GM12872 (cell line): ENCODE measurements around the gene RSL24D1.

Experiments
- TF ChIP-seq, protein P1 (sequence below): IDR thresholded peaks from 3 replicates; pipeline ENCODE4 v1.5.1; 2011; ENCODE audit warnings: low read depth, mild to moderate bottlenecking, low read length, moderate library complexity; ENCODE audit not compliant: insufficient read depth

The RSL24D1 gene

DNA sequence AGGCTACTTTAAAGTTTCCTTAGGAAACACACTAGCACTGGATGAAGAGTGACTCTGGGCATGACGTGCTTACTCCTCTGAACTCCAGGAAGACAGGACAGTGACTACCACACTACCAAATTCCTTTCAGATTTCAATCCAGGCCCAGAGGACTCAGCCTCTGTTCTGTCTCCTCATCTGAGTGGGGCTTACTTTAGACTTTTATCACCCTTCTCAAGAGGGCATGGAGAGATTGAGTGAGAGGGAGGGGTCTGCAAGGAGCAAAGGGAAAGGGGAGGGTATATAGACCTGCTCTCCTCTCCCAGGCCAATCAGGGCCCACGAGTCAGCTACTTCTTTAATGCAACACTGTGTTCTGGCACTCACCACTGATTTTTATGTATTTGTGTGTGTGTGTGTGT lies 29.4 kb upstream of the RSL24D1 start:
- TF ChIP-seq, protein P1, sequence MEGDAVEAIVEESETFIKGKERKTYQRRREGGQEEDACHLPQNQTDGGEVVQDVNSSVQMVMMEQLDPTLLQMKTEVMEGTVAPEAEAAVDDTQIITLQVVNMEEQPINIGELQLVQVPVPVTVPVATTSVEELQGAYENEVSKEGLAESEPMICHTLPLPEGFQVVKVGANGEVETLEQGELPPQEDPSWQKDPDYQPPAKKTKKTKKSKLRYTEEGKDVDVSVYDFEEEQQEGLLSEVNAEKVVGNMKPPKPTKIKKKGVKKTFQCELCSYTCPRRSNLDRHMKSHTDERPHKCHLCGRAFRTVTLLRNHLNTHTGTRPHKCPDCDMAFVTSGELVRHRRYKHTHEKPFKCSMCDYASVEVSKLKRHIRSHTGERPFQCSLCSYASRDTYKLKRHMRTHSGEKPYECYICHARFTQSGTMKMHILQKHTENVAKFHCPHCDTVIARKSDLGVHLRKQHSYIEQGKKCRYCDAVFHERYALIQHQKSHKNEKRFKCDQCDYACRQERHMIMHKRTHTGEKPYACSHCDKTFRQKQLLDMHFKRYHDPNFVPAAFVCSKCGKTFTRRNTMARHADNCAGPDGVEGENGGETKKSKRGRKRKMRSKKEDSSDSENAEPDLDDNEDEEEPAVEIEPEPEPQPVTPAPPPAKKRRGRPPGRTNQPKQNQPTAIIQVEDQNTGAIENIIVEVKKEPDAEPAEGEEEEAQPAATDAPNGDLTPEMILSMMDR: no peak

DNA sequence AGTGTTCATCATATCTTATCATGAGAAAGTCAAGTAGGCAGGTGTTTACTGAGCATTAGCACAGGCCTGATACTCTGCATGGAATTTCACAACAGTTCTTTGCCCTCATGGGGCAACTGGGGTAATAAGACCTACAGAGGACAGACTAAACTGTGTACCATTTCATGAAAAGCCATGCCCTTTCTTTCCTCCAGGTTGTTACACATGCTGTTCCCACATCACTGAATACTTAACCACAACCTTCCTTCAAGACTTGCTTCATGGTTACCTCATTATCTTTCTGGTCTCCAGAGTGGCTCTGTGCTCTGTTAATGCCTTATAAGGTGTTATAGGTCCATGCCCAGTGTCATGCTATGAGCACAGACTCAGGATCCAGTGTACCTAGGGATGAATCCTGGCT lies 28.2 kb upstream of the RSL24D1 start:
- TF ChIP-seq, protein P1: no peak

DNA sequence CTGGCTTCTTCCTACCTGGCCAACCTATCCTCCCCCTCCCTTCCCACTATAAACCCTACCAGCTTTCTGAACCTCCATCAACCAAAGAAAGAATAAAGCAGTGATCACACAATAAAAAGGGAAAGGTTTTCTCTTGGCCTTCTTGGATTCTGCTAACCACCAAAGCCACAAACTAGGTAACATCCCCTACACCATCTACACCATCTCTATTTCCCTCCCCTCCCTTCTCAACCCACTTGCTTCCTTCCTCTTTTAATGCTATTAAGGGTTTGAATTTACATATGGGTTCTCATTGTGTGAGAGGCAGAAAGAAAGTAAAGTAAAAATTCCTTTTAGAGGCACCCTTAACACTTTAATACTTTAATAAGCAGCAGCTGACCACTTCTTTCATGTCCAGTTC lies 25.8 kb upstream of the RSL24D1 start:
- TF ChIP-seq, protein P1: no peak

DNA sequence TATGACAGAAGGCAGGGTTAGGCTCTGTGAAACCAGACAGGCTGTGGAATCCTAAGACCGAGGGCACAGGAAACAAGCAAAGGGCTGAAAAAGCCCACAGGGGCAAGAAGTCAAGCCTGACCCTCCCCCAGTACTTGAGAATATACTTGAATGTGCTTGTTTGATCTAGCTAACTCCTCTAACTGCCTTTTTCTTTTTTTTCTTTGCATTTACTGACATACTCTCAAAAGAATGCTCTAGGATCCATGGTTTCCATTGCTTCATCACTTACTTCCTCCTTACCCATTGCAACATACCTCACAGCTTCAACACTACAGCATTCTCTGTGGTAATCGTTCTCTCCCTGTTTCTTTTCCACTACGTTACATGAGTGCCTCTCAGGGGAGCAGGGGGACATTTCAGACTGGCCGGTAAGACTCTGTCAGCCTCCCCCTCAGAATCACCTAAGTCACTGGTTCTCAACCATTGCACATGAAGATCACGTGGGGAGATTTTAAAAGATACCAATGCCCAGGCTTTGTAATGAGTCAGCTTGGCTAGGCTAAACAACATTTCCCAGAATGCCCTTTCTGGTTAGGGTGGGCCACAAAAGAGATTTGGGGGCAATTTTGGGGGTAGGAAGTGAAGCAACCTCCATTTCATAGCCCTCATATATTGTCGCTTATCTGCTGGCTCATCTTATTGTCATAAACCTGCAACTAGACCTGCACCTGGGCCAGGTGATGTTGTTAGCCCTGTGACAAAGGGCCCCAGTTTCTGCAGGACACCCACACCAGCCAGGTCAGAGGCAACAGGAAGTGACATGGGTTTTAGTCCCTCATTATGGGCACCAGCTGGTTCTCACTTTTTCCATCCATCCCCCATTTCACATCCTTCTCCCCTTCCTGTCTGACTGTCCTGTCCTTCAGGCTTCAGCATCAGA lies 24.6 kb upstream of the RSL24D1 start:
- TF ChIP-seq, protein P1: no peak

DNA sequence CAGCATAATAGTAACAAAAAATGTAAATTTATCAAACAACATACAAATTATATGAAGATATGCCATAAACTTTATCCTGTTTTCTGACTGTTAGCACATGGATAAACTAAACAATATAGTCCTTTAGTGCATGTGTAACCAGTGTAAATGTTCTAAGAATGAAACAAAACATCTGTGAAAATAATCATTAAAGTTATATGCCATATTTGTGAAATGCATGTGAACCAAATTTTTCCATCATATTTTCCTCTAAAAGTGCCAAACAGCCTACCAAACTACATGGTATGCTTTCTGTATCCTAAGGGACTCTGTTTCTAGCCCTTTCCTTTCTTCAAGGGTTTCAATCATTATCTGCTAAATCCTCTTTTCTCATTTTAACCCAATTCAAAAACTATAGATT lies 23.9 kb upstream of the RSL24D1 start:
- TF ChIP-seq, protein P1: no peak

DNA sequence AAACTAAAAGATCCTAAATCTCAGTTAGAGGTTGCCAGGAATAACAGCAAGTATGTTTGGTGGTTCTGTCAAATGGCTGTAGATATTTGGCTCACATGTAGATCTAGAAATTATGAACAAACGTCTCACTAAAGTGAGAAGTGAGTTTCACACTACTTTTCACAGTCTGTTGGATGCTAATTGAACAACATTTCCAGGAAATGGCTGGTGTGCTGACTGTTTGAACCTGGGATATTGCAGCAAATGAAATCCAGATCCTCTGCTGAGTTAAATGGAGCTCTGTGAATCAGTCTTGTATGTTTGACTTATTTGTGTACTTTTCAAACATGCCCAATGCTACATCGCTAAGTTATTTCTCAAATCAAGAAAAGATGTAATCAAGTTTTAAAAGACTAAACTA lies 21.3 kb upstream of the RSL24D1 start:
- TF ChIP-seq, protein P1: no peak

DNA sequence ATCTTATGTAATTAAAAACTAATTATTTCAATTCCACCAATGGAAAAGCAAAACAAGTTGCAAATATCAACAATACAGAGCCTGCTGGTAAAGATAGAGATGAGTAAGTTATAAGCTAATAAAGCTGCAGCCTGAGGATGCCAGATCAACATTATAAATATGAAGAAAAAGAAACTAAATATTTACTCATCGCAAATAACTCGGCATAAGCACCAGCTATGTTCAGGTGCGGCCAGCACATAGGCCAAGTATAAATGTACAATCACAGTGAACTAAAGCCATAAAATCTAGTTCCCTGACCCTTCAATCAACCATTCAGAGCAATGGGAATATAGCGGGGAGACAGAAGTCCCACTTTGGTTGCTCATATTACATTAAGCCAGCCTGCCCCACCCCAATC lies 7.7 kb upstream of the RSL24D1 start:
- TF ChIP-seq, protein P1: no peak
